HG02642 (cell line): ENCODE data around the gene RAET1L.
"Not testable (repeated sequence)": the region's sequence is repeated elsewhere in the genome, so short reads cannot be mapped to it uniquely, and the experiment has no call there.

Experiments used
- ATAC-seq: cut with Tn5 transposase; IDR thresholded peaks from one replicate; pipeline ENCODE4 v1.9.1; 2021; ENCODE audit warnings: mild to moderate bottlenecking; ENCODE audit not compliant: unreplicated experiment, poor library complexity

Gene RAET1L

DNA sequence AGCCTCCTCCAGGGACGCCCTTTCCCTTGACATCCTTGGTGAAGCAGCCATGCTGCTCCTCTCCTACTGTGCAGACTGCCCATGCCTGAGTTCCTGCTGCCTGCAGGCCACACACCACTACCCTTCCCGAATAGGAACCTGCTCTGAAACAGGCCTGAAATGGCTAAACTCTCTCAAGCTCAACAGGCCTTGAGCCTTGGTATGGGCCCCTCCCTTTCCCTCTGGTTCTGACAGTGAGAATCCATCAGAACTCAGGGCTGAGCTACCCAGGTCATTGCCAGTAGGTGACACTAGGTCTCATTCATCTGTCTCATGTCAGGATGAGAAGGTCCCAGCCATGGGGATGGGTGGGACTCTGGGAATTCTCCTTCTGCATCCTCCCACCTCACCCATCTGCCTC lies 25.7 kb downstream of the RAET1L start:
- ATAC-seq: no peak

- no peak for ATAC-seq
Measured at GRCh38 chr6:149995971-149996370, 29.4 kb downstream of the RAET1L start.

DNA sequence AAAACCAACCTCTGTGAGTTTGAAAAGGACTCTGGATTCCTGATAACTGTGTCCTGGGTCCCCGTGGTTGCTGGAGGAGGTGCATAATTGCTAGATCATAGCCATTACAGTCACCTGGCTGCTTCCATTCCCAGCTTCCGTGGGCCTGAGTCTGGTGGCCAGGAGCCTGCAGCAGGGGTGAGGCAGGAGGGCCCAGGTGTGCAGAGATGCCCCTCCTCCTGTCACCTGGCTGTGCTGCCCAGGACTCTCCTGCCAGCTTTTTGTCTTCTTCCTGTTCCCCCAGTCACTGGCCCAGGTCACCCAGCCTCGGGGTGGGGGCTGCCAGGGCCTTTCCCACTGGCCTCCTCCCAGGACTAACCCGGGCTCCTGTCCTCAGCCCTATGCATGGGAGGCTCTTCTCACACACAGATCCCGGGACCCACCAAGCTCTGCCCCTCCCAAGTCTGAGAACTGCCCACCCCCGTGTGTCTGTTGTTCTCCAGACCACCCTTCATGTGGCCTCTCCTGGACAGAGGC lies 30.0 kb downstream of the RAET1L start:
- ATAC-seq: no peak

- no peak for ATAC-seq
Measured at GRCh38 chr6:149991838-149992237, 33.5 kb downstream of the RAET1L start.

GRCh38 chr6:149991472-149991795 lies 33.9 kb downstream of the RAET1L start:
- not testable (repeated sequence) for ATAC-seq

DNA sequence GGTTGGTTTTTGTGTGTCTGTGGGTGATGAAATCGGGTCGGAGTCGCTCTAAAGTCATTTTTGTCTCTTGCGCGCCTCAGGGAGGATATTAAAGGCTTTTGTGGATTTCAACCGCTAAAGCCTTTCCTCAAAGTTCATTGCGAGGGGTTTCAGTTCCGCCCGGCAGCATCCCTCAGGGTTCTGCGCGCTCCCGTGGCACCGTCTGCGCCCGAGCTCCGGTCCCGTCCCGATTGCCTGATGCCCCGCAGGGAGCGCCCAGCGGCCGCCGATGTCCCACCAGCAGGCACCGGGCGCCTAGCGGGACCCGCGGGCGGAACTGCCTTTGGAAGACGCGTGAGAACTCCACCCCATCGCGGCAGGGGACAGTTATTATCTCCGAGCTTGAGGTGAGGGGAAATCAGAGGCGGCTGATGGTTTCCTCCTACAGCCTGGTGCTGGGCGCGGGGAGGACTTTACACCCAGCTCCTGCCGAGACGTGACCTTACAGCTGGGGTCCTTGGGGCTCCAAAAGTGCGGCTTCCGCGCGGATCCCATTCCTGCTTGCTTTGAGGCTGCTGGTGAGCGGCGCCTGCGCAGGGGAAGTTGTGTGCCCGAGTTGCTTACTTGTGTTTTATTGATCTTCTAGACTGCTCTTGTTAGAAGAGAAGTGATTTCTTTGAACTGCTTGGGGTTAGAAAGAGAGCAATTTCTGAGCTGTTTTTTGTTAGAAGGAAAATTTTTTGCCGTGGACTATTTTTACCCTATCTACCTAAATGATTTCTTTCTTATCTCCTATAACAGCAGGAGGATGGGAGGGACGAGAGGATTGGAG lies 34.5 kb downstream of the RAET1L start:
- no peak for ATAC-seq

DNA sequence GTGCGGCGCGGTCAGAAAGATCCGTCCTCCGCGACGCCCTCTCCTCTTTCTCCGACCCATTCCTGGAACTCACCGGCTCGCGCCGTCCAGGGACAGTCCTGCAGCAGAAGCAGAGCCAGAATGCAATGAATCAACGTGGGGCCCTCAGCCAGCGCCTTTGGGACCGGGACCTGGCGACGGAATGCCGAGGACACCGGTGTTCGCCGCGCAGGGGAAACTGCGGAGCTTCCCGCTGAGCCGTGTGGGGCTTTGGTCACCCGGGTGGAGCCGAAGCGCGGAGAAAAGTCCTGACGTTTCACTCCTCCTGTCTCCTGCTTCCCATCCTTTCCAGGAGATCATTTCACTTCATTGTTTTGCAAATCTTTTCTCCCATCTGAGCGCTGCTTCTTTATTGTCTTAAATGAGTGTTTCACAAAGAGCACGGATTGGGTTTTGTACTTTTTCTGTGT lies 35.1 kb downstream of the RAET1L start:
- no peak for ATAC-seq

- ATAC-seq: no peak
Measured at GRCh38 chr6:149988550-149989346, 36.6 kb downstream of the RAET1L start.

GRCh38 chr6:149987602-149988107 lies 37.7 kb downstream of the RAET1L start:
- ATAC-seq: no peak

DNA sequence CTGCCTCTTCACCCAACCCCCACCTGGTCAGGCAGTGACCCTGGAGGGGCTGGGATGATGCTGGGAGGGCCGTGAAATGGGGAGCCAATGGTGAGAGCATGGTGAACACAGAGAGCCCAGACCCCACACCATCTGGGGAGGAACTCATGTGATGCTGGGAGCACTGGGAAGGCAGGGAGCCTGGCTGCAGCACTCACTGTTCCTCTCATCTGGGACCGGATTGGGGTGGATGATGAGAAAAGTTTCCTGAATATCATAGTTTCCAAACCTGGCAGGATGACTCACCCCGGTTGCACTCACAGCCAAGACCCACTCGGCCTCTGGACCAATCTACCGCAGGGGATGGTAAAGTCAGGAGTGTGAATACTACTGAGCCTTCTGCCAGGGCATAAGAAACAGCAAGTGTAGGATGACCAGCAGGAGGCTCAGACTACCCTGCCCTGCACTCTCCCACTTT lies 39.8 kb downstream of the RAET1L start:
- no peak for ATAC-seq

- no peak for ATAC-seq
Measured at GRCh38 chr6:149984773-149985172, 40.6 kb downstream of the RAET1L start.

DNA sequence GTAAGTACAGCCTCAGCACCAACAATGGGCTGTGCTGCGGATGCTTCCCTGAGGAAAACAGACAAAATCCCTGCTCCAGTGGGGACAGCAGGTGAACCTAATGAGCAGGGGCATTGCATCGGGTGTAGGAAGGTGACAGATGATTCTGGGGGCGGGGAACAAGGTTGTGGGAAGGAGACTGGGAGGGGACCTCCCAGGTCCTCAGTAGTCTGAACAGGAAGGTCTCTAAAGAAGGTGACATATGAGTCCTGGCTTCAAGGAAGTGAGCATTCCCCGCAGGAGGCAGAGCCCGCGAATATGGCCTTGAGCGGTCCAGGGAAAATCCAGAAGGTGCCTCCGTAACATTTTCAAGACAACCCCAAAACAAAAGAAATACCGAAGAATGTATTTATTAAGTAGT lies 42.2 kb downstream of the RAET1L start:
- no peak for ATAC-seq

DNA sequence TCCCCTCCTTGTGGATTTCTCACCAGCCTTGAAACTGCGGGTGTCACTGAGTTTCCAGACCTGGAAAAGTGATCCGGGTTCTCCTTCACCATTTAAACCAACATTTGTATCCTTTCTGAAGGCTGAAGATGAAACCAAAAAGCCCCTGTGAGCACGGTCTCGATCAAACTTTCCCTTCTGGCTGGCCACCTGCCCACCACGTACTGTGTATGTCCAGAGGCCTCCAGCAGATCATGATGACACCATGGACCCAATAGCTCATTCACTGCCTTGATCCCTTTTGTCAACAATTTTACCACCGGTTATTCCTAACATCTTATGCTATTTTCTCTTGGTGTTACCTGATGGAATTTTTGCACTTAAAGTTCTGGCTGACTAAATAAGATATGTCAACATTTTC lies 46.0 kb downstream of the RAET1L start:
- no peak for ATAC-seq

DNA sequence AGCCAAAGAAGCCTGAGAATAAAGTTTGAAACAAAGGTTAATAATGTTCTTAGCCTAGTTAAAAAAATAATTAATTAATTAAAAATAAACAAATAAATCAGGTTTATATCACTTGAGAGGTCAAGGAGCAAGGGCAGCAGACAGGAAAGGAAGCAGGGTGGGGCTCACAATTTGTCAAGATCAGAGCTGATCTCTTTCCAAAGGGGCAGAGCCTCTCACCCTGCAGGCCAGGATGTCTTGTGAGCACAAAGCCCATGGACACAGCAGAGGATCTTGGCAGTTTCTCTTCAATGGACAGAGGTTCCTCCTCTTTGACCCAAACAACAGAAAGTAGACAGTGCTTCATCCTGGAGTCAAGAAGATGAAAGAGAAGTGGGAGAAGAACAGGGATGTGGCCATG lies 46.7 kb downstream of the RAET1L start:
- no peak for ATAC-seq

GRCh38 chr6:149977221-149977620 lies 48.1 kb downstream of the RAET1L start:
- no peak for ATAC-seq

GRCh38 chr6:149975400-149975799 lies 49.9 kb downstream of the RAET1L start:
- ATAC-seq: no peak

DNA sequence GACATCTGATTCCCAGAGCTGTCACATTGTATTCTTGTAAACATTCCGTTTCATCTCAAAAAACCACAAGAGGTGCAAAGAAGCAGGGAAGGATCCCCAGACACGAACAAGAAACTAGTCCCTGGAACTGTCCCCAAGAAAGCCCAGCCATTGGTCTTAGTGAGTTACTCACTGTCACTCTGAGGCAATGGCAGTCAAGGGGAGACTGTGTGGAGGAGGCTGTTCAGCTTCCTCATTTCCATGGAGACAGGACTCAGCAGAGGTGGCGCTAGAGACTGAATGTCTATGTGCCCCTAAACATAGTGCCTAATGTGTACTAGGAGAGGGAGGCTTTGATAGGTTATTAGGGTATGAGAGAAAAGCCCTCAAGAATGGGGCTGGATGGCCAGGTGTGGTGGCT lies 50.5 kb downstream of the RAET1L start:
- no peak for ATAC-seq

DNA sequence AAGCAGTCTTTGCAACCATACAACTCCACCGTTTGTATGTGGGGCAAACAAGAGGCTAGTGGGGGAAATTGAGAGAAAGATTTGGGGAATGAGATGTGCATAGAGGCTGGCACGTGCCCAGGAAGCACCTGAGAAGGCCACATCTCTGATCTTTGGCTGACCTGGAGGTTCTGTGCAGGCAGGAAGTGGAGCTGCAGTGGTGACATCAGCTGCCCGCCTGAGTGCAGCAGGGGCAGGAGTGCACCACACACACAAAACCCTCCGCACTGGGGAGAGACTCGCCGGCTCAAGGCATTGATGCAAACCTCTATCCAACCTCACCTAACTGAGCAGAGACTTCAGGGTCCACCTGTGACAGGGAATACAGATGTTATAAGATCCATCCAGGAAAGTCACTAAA lies 50.9 kb downstream of the RAET1L start:
- ATAC-seq: not testable (repeated sequence)

DNA sequence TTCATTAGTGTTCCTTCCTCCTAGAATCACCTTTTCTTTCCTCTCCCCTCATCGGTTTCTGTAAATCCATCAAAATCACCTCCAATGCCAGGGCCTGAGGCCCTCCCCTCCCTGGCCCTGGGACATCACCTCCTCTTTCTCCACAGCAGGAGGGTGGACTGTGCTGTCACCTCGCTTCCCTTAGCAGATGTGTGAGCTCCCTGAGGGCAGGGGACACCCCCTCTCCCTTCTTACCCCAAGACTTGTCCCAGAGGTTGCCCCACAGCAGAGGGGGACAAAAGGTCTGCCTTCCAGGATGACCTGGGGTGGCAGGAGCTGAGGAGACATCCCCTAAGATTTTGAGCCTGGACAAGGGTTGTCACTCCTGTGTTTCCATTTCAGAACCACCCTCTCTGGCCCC lies 55.7 kb downstream of the RAET1L start:
- ATAC-seq: no peak

DNA sequence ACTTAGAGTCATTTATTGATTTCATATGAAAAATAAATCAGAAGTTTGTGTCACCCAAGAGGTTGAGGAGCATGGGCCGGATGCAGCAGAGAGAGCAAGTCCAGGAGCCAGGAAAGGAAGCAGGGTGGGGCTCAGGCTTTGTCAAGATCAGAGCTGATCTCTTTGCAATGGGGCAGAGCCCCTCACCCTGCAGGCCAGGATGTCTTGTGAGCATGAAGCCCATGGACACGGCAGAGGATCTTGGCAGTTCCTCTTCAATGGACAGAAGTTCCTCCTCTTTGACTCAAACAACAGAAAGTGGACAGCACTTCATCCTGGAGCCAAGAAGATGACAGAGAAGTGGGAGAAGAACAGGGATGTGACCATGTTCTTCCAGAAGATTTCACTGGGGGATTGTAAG lies 56.4 kb downstream of the RAET1L start:
- ATAC-seq: not testable (repeated sequence)
